GM13976 (cell line): Measurements from ENCODE around the gene SEMA3G.

Source experiments
- DNase-seq: peaks from one replicate; pipeline ENCODE4 v3.0.0; 2012; ENCODE audit warnings: low spot score
- CTCF ChIP-seq: IDR thresholded peaks from 2 replicates; pipeline ENCODE4 v1.5.1; 2012; ENCODE audit warnings: borderline replicate concordance, mild to moderate bottlenecking; ENCODE audit not compliant: insufficient read depth; ENCODE audit errors: extremely low read depth, missing control alignments, control extremely low read depth
- in situ Hi-C: fragments of 300-500 bp; cut with MboI; formaldehyde crosslinking; loops from one replicate; pipeline ENCODE4 v1.12.0; 2022; ENCODE audit warnings: low sequenced_read_pairs, mixed read lengths, inconsistent platforms; ENCODE audit not compliant: unreplicated experiment

The SEMA3G gene

DNA sequence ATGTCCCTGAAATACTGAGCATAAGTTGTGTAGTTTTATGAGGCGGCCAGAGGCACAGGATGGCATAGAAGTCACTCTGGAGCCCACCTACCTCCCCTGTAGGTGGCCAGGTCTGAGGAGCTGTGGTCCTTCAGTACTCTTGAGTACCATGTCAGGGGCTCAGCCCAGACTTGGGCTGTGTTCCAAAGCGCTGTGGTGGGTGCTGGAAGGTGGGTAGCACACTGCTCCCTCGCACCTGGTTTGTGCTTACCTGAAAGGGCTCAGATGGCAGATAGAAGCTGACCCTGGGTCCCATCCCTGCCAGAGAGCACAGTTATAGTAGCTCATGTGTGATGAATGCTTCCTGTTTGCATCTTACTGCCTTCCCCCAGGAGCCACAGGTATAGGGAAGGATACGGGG, 26.0 kb upstream of the SEMA3G start:
- TF ChIP-seq CTCF, result no peak
- in situ Hi-C loops, result no loop called here
- DNase-seq, result no peak

GRCh38 chr3:52469001-52469400, 24.1 kb upstream of the SEMA3G start:
- in situ Hi-C loops, result no loop called here
- DNase-seq, result no peak
- no peak for TF ChIP-seq CTCF

DNA sequence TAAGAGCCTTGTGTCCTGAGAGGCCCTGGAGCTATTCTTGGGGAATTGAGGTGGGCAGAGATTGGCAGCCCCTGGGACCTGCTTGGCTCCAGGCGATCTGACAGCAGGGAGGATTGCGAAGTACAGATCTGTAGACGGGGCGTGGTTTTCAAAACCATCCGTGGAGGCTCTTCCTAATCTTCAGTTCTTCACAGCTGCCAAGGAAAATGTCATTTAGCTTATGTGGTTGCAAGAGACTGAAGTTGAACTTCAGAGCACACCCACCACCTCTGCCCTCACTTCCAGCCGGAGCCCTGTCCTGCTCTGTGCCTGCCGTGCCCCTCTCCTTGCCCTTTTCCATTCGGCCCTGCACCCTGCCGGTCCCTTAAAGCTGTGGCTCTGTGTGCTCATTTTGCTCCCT, 23.4 kb upstream of the SEMA3G start:
- TF ChIP-seq CTCF, result no peak
- DNase-seq, result no peak
- in situ Hi-C loops, result no loop called here

DNA sequence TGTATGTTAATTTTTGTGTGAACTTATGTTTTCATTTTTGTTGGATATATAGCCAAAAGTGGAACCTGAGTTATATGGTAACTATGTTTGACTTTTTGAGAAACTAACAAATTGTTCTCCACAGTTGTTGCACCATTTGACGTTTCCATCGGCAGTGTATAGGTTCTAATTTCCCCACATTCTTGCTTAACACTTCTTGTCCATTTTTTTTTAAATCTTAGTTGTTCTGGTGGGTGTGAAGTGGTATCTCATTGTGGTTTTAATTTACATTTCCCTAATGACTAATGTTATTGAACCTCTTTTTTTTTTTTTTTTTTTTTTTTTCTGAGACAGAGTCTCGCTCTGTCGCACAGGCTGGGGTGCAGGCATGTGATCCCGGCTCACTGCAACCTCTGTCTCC, 18.5 kb upstream of the SEMA3G start:
- no peak for TF ChIP-seq CTCF
- in situ Hi-C loops, result no loop called here
- DNase-seq, result no peak

DNA sequence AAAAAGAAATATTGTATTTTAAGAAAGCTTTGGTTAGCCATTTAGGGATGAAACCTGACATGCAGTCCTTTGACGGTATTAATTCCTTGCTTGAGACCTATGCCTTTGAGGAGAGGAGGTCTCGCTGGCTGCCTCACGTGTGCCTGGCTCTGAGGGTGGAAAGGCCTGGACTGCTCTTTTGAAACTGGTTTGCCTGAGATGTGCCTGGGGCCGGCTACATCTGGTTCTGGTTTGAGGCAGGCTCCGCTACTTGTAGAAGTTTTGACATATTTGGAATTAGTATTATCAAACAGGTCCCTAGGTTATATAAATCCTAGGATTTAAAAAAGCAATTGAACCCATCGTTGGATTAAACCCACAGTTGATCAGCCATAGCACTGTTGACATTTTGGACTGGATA, 17.0 kb upstream of the SEMA3G start:
- no peak for TF ChIP-seq CTCF
- DNase-seq, result no peak
- in situ Hi-C loops, result no loop called here

DNA sequence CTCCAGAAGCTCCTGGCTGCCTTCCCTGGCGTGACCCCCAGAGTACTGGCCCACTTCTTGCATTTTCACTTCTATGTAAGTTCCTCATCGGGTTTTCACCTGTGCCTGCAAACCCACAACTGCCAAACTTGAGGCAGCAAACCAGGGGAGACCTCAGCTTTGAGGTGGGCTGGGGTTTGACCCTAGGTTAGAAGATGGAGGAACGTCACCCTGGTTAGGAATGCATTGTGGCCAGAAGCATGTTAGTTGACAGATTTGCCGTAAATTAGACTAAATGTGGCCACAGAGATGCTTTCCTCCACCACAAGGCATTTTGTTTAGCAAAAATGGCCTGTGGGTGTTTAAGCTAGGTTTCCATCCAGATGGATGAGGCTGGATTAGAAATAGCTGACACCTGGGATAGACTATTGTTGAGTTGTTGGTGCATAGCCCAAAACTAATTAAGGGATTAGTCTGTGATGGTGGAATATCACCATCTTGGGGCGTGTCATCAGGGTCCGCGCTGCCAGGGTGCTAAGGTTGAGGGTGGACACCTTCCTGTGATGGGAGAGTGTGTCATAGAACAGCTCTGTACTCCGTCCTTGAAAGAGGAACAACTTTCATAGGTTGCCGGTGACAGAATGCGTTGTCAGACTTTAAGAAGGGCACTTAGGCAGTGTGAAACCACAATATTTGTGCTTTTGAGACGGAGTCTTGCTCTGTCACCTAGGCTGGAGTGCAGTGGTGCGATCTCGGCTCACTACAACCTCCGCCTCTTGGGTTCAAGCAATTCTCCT, 14.1 kb upstream of the SEMA3G start:
- in situ Hi-C loops, result no loop called here
- TF ChIP-seq CTCF, result no peak
- DNase-seq, result no peak
